RWPE1 (cell line): Measurements from ENCODE around the gene CTSK.

Source experiments
- CTCF ChIA-PET: fragments of 350-600 bp; sonication (Branson Sonifier 250); formaldehyde crosslinking; extraction: SDS; loops from one replicate; lab custom pipeline; 2021; lab: Yijun Ruan, JAX
- POLR2A ChIA-PET: fragments of 400-600 bp; formaldehyde crosslinking; extraction: SDS; loops from one replicate; lab custom pipeline; 2020; ENCODE audit warnings: antibody characterized with exemption; ENCODE audit not compliant: low non-redundant PET; lab: Yijun Ruan, JAX
- DNase-seq: peaks from one replicate; pipeline ENCODE4 v3.0.0; 2012; ENCODE audit warnings: low spot score
- H3K27ac ChIP-seq: fragments of 450-650 bp; 2 replicates; pipeline ENCODE4 v1.5.1; 2017
- TF ChIP-seq, protein P1 (sequence below): fragments of 450-650 bp; conservative IDR thresholded peaks from 2 replicates; pipeline ENCODE4 v1.5.1; 2017; ENCODE audit warnings: low read depth, mild to moderate bottlenecking

CTSK gene

DNA sequence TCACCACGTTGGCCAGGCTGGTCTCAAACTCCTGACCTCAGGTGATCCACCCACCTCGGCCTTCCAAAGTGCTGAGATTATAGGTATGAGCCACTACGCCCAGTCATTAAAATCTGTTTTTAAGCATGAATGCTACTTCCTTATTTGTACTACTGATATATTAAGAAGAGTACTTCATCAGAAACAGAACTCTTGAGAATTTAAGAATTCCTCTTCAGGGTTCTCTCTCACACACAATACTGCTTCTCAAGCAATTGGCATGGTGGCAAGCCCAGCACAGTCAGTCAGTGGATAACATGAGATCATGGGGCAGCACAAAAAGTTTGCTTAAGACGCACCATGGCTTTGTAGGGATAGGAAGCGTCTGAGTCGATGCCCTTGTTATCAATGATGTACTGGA, 56.6 kb downstream of the CTSK start:
- ChIA-PET CTCF (no interaction called here), POLR2A (no interaction called here)
- DNase-seq: no peak
- no peak overlapping the region for H3K27ac ChIP-seq
- TF ChIP-seq, protein P1, sequence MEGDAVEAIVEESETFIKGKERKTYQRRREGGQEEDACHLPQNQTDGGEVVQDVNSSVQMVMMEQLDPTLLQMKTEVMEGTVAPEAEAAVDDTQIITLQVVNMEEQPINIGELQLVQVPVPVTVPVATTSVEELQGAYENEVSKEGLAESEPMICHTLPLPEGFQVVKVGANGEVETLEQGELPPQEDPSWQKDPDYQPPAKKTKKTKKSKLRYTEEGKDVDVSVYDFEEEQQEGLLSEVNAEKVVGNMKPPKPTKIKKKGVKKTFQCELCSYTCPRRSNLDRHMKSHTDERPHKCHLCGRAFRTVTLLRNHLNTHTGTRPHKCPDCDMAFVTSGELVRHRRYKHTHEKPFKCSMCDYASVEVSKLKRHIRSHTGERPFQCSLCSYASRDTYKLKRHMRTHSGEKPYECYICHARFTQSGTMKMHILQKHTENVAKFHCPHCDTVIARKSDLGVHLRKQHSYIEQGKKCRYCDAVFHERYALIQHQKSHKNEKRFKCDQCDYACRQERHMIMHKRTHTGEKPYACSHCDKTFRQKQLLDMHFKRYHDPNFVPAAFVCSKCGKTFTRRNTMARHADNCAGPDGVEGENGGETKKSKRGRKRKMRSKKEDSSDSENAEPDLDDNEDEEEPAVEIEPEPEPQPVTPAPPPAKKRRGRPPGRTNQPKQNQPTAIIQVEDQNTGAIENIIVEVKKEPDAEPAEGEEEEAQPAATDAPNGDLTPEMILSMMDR: no peak

DNA sequence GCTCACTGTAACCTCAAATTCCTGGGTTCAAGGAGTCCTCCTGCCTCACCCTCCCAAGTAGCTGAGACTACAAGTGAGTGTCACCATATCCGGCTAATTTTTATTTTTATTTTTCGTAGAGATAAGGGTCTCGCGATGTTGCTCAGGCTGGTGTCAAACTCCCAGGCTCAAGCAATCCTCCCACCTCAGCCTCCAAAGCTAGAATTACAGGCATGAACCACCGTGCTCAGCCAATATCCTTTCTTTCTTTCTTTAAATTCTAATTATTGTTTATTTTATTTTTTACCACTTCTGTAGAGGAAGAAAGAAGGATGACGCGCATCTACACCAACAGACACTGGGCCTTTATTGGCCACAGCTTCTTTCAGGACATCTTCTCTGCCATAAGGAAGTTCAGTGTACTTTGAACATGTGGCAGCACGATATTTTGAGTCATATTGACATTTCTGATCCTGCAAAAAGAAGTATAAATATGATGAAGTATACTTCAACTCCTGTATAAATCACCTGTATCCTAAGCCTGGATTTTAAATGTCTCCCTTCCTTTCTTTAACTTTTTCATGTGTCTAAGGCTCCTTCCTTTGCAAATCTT, 58.2 kb downstream of the CTSK start:
- TF ChIP-seq, protein P1: no peak
- DNase-seq: no peak
- ChIA-PET CTCF (no interaction called here), POLR2A (no interaction called here)
- H3K27ac ChIP-seq: peak overlapping the region; percentile 42

DNA sequence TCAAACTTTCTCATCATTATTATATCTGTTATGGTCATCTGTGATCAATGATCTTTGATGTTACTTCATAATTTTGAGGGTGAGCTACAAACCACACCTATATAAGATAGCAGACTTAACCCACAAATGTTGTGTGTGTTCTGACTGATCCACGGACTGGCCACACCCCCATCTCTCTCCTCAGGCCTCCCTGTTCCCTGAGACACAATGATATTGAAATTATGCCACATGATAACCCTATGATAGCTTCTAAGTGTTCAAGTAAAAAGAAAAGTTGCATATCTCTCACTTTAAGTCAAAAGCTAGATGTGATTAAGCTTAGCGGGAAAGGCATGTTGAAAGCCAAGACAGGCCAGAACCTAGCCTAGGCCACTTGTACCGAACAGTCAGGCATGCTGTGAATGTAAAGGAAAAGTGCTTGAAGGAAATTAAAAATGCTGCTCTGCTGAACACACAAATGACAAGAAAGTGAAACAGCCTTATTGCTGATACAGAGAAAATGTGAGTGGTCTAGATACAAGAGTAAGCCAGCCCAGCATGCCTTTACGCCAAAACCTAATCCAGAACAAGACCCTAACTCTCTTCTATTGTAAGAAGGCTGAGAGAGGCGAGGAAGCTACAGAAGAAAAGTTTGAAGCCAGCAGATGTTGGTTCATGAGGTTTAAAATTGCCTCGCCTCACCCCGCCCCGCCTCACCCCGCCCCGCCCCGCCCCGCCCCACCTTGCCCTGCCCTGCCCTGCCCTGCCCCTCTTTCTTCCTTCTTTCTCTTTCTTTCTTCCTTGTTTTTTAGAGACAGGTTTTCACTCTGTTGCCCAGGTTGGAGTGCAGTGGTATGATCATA, 59.0 kb downstream of the CTSK start:
- POLR2A ChIA-PET: no interaction called here
- CTCF ChIA-PET: no interaction called here
- H3K27ac ChIP-seq: peak overlapping the region; percentile 42
- TF ChIP-seq, protein P1: no peak
- DNase-seq: no peak
